Measurements from ENCODE around the gene ATRAID. TPM values are rescaled to one million over a fixed set of nuclear protein-coding genes. Genes with fewer than 3 reads are reported as not detected.

Gene ATRAID
- total RNA-seq, 8 experiments from 2014 or later, result 77.0 to 252 (median 123) TPM

- no peak overlapping the region for H3K27ac ChIP-seq
- no peak overlapping the region for H3K4me3 ChIP-seq
- WGBS, 10 experiments, result 50 to 100% (median 71%) methylated on average over 1 to 7 of the region's 12 CpGs; no CpG with 5 or more reads in 3 of the 10 experiments
- in situ Hi-C loops (cut with MboI; ENCODE audit: low pct_unique_long_range_greater_than_20kb in 2 of 9, low sequenced_read_pairs in 9 of 9, unreplicated experiment in 9 of 9), result no loop called here
- no peak for ATAC-seq (replicated peaks in 6 of 8)
- peaks cover 7 to 15% of the 10 kb centered on the region in 2 donors for H3K4me1 ChIP-seq (replicated peaks in 1 of 2)
Observed at GRCh38 chr2:27249159-27249890, 37.5 kb downstream of the ATRAID start.

DNA sequence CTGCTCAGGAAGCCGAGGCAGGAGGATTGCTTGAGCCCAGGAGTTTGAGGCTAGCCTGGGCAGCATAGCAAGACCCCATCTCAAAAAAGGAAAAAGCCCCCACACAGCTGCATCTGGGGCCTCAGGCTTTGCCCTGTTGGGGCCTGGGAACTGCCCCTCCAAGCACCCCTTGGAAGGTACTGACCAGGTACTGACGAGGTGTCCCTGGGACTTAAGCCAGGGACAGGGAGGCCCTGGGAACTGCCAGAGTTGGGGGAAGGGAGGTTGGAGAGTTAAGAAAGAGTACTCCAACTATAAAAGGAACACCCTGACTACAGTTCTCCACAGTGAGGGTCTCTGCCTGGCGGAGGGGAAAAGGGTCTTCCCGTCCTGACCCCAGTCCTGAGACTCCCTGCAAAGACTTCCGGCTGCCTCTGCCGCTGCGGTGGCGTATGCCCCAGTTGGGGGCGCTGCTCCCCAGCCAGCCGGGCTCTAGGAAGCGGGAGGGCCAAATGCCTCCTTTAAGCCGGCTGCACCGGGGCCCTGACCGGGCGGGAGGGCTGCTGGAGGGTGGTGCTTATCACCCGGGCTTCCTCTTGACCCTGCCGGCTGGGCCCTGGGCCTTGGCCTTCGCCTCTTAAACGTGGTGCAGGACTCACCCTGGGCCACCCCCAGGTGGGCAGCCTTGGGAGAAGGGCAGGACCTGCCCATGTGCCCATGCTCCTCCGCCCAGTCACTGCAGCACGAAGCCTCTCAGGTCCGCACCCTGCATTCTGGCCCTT lies 38.2 kb downstream of the ATRAID start:
- in situ Hi-C loops (cut with MboI; ENCODE audit: low pct_unique_long_range_greater_than_20kb in 2 of 9, low sequenced_read_pairs in 9 of 9, unreplicated experiment in 9 of 9), result no loop called here
- H3K27ac ChIP-seq, result no peak overlapping the region
- ATAC-seq (replicated peaks in 6 of 8), result peak; percentile 70 to 91 (median 77)
- no peak overlapping the region for H3K4me3 ChIP-seq
- WGBS, 10 experiments, result 17 to 100% (median 28%) methylated on average over 1 to 12 of the region's 22 CpGs; no CpG with 5 or more reads in 6 of the 10 experiments
- peaks cover 7 to 15% of the 10 kb centered on the region in 2 donors for H3K4me1 ChIP-seq (replicated peaks in 1 of 2)

DNA sequence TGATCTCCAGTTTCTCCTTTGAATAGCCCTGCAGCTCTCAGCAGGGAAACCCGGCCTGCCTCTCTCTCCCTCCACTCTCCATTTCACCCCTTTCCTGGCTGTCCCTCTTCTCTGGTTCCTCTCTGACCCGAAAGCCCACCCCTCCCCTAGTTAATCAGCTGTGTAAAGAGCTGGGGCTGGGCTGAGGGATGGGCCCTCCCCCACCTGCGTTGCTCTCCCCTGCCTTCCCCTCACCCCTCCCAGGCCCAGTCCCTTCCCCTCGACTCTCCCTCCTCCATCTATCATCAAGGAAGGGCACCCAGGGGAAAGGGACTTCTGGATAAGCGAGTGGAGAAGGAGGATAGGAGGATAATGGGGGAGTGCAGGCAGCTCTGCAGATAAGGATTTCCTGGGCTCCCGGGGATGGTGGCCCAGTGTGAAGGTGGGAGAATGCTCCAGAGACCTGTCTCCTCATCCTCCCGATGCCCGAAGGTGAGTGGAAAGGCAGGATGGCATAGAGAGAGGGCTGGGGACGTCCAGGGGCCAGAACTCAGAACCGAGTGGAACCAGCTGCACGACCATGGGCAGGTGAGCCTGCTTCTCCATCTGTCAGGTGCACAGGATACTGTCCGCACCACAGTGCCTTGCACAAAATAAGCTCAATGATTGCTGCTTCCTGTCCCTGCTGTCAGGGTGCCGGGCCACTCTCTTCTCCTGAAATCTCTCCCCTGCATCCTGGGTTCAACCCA lies 39.0 kb downstream of the ATRAID start:
- H3K4me1 ChIP-seq (replicated peaks in 1 of 2), result peaks cover 7 to 15% of the 10 kb centered on the region in 2 donors
- 50 to 89% (median 74%) methylated on average over 1 to 8 of the region's 13 CpGs; no CpG with 5 or more reads in 3 of the 10 experiments for WGBS, 10 experiments
- H3K27ac ChIP-seq, result no peak overlapping the region
- peak in 5 of 8 experiments; percentile 22 to 76 (median 65) for ATAC-seq (replicated peaks in 6 of 8)
- H3K4me3 ChIP-seq, result no peak overlapping the region
- in situ Hi-C loops (cut with MboI; ENCODE audit: low pct_unique_long_range_greater_than_20kb in 2 of 9, low sequenced_read_pairs in 9 of 9, unreplicated experiment in 9 of 9), result no loop called here

GRCh38 chr2:27251766-27252165 lies 39.9 kb downstream of the ATRAID start:
- 0 to 100% (median 81%) methylated on average over 1 to 10 of the region's 13 CpGs; no CpG with 5 or more reads in 5 of the 10 experiments for WGBS, 10 experiments
- in situ Hi-C loops (cut with MboI; ENCODE audit: low pct_unique_long_range_greater_than_20kb in 2 of 9, low sequenced_read_pairs in 9 of 9, unreplicated experiment in 9 of 9), result no loop called here
- no peak overlapping the region for H3K27ac ChIP-seq

DNA sequence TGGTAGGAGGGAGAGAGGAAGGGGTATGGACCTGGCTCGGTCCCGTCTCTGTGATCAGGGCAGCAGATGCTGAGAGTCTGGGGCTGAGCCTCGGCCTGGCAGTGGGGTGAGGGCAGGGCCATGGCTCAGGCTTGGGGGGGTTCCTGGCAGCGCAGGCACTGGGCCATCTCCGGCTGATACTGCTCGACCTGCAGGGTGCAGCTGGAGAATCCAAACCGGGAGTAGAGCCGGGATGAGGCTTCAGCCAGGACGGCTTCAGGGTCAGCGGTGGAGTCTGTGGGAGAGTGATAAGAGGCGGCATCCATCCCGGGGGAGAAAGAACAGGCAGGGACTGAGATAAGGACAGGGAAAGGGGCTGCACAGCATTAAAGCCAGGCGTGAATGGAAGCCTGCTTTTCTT lies 43.3 kb downstream of the ATRAID start:
- WGBS, 10 experiments, result 20 to 41% (median 39%) methylated on average over 1 to 6 of the region's 13 CpGs; no CpG with 5 or more reads in 3 of the 10 experiments
- Histone ChIP-seq H3K4me1 (replicated peaks in 1 of 2) (peaks cover 7 to 12% of the 10 kb centered on the region in 2 donors), H3K27ac (no peak overlapping the region), H3K4me3 (no peak overlapping the region)
- in situ Hi-C loops (cut with MboI; ENCODE audit: low pct_unique_long_range_greater_than_20kb in 2 of 9, low sequenced_read_pairs in 9 of 9, unreplicated experiment in 9 of 9), result no loop called here
- no peak for ATAC-seq (replicated peaks in 6 of 8)

More at GRCh38 chr2:27251766-27252165, 39.9 kb downstream of the ATRAID start:
- peaks cover 7 to 15% of the 10 kb centered on the region in 2 donors for H3K4me1 ChIP-seq (replicated peaks in 1 of 2)
- no peak overlapping the region for H3K4me3 ChIP-seq
- ATAC-seq (replicated peaks in 6 of 8), result no peak

GRCh38 chr2:27255660-27256059 lies 43.8 kb downstream of the ATRAID start:
- Histone ChIP-seq H3K4me3 (no peak overlapping the region), H3K4me1 (replicated peaks in 1 of 2) (peaks cover 2 to 7% of the 10 kb centered on the region in 2 donors), H3K27ac (no peak overlapping the region)
- WGBS, 10 experiments, result 0 to 60% (median 42%) methylated on average over 1 of the region's 1 CpG; no CpG with 5 or more reads in 2 of the 10 experiments
- no peak for ATAC-seq (replicated peaks in 6 of 8)
- in situ Hi-C loops (cut with MboI; ENCODE audit: low pct_unique_long_range_greater_than_20kb in 2 of 9, low sequenced_read_pairs in 9 of 9, unreplicated experiment in 9 of 9), result no loop called here

DNA sequence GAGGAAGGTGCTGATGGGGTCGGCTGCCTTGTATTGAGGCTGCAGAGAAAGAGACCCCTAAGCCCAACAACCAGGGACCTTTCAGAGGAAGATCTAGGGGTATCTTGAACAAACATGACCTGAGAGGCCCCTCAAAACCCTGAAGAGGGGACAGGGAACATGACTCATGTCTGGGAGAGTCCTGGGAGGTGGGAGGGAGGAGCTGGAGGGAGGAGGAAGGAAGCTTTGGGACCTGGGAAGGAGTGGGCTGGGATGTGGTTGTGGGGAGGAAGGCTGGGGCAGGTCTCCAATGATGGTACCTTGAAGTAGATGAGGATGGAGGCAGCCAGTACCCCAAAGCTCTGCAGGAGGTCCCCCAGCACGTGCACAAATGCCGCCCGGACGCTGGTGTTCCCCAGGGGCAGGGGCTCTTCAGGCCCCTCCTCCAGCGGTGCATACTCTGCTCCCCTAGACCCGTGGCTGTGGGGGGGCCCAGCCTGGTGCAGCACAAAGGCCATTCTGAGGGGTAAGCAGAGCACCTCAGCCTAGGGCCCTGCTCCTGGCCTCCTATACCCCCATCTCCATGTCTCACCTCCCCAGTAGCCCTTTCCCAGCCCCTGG lies 45.1 kb downstream of the ATRAID start:
- H3K4me1 ChIP-seq (replicated peaks in 1 of 2), result no peaks in the 10 kb centered on the region
- in situ Hi-C loops (cut with MboI; ENCODE audit: low pct_unique_long_range_greater_than_20kb in 2 of 9, low sequenced_read_pairs in 9 of 9, unreplicated experiment in 9 of 9), result no loop called here
- ATAC-seq (replicated peaks in 6 of 8), result no peak
- no peak overlapping the region for H3K27ac ChIP-seq
- WGBS, 10 experiments, result 60 to 100% (median 73%) methylated on average over 1 to 2 of the region's 7 CpGs; no CpG with 5 or more reads in 7 of the 10 experiments
- no peak overlapping the region for H3K4me3 ChIP-seq

DNA sequence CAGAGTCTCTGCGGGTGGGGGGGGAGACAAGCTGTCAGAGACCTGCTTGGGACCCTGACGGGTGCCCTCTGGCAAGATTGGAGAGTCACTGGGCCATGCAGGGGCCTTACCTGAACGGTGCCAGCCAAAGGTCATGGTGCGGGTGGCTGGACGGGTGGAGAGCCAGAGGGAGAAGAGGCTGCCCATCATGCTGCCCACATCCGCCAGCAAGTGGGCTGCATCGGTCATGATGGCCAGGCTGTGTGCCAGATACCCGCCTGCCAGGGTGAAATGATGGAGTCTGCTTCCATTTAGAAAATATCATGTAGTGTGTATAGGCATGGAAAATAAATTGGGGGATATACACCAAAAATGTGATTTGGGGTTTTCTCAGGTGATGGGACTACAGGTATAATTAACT lies 46.2 kb downstream of the ATRAID start:
- Histone ChIP-seq H3K4me3 (no peak overlapping the region), H3K4me1 (replicated peaks in 1 of 2) (peaks cover 0 to 6% of the 10 kb centered on the region in 2 donors), H3K27ac (no peak overlapping the region)
- in situ Hi-C loops (cut with MboI; ENCODE audit: low pct_unique_long_range_greater_than_20kb in 2 of 9, low sequenced_read_pairs in 9 of 9, unreplicated experiment in 9 of 9), result no loop called here
- WGBS, 10 experiments, result 40 to 100% (median 82%) methylated on average over 1 to 3 of the region's 8 CpGs; no CpG with 5 or more reads in 5 of the 10 experiments
- ATAC-seq (replicated peaks in 6 of 8), result no peak

DNA sequence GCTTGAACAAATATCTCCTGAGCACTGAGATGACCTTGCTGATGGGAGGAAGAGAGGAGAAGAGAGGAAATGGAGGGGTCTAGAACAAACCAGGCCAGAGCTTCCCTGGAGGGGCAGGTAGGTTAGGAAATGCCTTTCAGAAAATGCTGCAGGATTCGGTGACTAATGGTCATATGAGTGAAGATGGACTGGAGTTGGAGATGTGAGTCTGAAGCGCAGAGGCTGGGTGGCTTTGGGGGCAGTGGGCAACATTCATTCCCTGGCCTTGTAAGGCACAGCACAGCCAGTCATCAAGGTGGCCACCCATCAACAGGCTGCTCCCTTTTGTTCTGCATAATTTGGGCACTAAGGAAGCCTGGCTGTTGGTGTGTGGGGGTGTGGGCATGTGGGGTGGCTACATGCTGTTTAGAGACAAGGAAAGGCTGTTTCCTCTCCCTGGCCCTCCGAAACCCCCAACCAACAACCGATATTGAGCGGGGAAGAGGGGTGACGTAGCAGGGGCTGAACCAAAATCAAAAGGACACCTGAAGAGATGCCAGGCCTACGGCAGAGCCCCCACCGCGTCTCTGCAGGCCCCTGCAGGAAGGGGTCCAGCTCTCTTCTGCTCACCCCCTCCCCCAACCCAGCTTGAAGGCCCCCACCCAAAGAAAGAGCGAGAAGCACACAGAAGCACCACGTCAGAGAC lies 49.5 kb downstream of the ATRAID start:
- H3K27ac ChIP-seq, result no peak overlapping the region
- H3K4me1 ChIP-seq (replicated peaks in 1 of 2), result peaks cover 6 to 10% of the 10 kb centered on the region in 2 donors
- no peak for ATAC-seq (replicated peaks in 6 of 8)
- H3K4me3 ChIP-seq, result peak overlapping the region in 2 of 5 donors; percentile 29 to 35
- in situ Hi-C loops (cut with MboI; ENCODE audit: low pct_unique_long_range_greater_than_20kb in 2 of 9, low sequenced_read_pairs in 9 of 9, unreplicated experiment in 9 of 9), result no loop called here
- 0 to 73% (median 44%) methylated on average over 1 to 4 of the region's 11 CpGs; no CpG with 5 or more reads in 7 of the 10 experiments for WGBS, 10 experiments

DNA sequence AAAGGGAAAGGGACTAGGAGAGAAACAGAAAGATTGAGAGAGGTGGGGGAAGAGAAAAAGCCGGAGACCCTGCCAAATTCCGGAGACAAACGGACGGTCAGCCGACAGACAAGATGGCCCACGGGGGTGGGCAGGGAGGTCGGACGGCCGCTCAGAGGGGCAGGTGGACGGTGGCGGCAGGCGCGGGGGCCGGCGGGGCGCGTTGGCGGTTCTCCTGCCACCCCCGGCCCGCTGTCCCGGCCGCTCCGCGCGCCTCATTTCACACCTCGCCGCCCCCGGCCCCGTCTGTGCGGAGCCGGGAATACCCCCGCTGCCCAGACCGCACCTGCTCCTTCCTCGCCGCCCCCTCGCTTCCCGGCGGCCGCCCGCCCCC lies 50.1 kb downstream of the ATRAID start:
- peak in 1 of 8 experiments; percentile 1 for ATAC-seq (replicated peaks in 6 of 8)
- in situ Hi-C loops (cut with MboI; ENCODE audit: low pct_unique_long_range_greater_than_20kb in 2 of 9, low sequenced_read_pairs in 9 of 9, unreplicated experiment in 9 of 9), result no loop called here
- peak overlapping the region; percentile 13 to 35 (median 27) for H3K4me3 ChIP-seq
- no CpG with 5 or more reads among the region's 40 CpGs for WGBS, 10 experiments
- no peak overlapping the region for H3K27ac ChIP-seq
- peaks cover 6 to 10% of the 10 kb centered on the region in 2 donors for H3K4me1 ChIP-seq (replicated peaks in 1 of 2)

DNA sequence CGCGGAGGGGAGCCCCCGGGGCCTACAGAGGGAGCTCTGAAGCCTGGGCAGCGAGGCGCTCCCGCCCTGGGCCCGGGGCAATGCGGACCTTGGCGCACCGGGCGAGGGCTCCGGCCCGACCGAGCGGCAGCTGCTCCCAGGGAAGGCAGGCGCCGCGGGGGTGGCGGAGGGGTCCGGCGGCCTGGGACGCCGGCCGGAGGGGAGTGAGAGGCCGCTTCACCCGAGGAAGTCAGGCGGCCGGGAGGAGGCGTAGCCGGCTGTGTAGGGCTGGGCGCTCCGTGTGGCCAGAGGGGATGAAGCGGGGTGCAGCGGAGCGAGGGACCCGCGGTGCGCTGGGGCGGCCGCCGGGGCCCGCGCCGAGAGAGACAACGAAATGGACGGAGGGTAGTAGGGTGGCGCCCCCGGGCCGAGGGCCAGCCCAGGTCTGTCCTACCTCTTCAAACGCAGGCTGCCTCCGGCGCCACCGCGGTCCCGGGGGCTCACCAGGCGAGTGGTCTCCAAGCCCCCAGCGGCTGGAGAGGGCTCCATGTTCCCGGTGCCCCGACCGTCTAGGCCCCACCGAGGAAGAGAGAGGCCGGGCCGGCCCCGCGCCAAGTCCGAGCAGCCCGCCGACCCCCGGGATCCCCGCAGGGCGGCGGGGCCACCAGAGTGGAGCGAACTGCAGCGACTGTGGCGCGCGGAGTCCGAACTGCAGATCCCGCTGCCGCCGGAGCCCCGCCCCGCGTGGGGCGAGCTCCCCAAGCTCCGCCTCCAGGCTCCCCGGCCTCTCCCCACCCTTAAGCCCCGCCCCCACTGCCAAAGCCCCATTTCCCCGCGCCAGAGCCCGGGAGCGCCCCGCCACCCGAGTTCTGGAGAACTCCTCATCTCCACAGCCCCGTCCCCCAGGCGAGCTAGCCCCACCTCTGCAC lies 50.8 kb downstream of the ATRAID start, which contains the start of gene SLC30A3:
TSS of gene SLC30A3 (minus strand) at position 669 of the 908 bp plus-strand sequence. CDS start at position 528, 141 bp downstream.
- Histone ChIP-seq H3K27ac (no peak within 1 kb of the TSS), H3K4me1 (replicated peaks in 1 of 2) (peaks cover 6 to 10% of the 10 kb centered on the region in 2 donors), H3K4me3 (peak within 1 kb of the TSS; percentile 13 to 35 (median 27))
- ATAC-seq (replicated peaks in 6 of 8), result peak; percentile 30 to 72 (median 46)
- in situ Hi-C loops (cut with MboI; ENCODE audit: low pct_unique_long_range_greater_than_20kb in 2 of 9, low sequenced_read_pairs in 9 of 9, unreplicated experiment in 9 of 9), result no loop called here
- WGBS, 10 experiments, result no CpG with 5 or more reads among the region's 96 CpGs

All from motor neuron (in vitro differentiated cells).